Measurements from ENCODE around the gene SF3B1.

SF3B1 gene

GRCh38 chr2:197477797-197478196 lies 43.0 kb upstream of the SF3B1 start:
- no peak for DNase-seq
- no peak overlapping the region for H3K27ac ChIP-seq (ENCODE audit: low read length)
- no peak overlapping the region for H3K9ac ChIP-seq (ENCODE audit: low read length)
- TF ChIP-seq EZH2 (optimal IDR thresholded peaks at IDR 0.05; ENCODE audit: low read depth, low read length) (no peak), EZH2phosphoT487 (IDR thresholded peaks at IDR 0.05; ENCODE audit: low read length) (no peak), CTCF (IDR thresholded peaks at IDR 0.05; ENCODE audit: low read length) (no peak)
- peaks cover 25% of the 10 kb centered on the region for H3F3A ChIP-seq (ENCODE audit: insufficient read depth, low read length)
- peaks cover 33% of the 10 kb centered on the region for H3K4me1 ChIP-seq (ENCODE audit: low read length)
- H2AFZ ChIP-seq (ENCODE audit: low read length), result no peak overlapping the region
- H3K36me3 ChIP-seq (replicated peaks; ENCODE audit: insufficient read depth, low read length), result 0 out of 2 replicates have a peak, but pooled peaks cover 3% of the 10 kb centered on the region
- no peaks in the 10 kb centered on the region for H3K27me3 ChIP-seq (replicated peaks; ENCODE audit: insufficient read depth, low read length)
- no peaks in the 10 kb centered on the region for H3K9me3 ChIP-seq (replicated peaks; ENCODE audit: insufficient read depth, low read length)
- H3K4me3 ChIP-seq (ENCODE audit: low read length), result no peak overlapping the region
- no peak overlapping the region for H3K4me2 ChIP-seq (ENCODE audit: low read depth, low read length)
- no peaks in the 10 kb centered on the region for H4K20me1 ChIP-seq (ENCODE audit: insufficient read depth, low read length)
- H3K9me2 ChIP-seq (replicated peaks; ENCODE audit: insufficient read depth, low read length), result no peaks in the 10 kb centered on the region
- H3K79me2 ChIP-seq (ENCODE audit: low read length), result no peaks in the 10 kb centered on the region

DNA sequence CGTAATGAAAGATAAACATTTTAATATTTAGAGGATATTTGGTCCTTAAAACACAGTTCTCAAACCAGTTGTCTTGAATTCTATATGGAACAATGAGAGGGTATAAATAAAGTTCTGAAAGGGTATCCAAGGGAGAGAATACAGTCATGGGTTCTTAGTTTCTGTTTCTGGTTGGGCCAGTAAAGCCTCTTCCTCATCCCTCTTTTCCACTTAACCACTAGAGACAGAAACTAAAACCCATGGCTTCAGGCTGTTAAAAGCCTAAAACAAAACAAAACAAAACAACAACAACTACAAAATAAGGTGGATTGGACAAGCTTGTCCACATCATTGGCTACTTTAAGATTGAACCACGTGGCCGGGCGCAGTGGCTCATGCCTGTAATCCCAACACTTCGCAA lies 37.3 kb upstream of the SF3B1 start:
- H3K36me3 ChIP-seq (replicated peaks; ENCODE audit: insufficient read depth, low read length), result peaks cover 3% of the 10 kb centered on the region; the same call in 1 of the 2 replicates
- H3K79me2 ChIP-seq (ENCODE audit: low read length), result no peaks in the 10 kb centered on the region

GRCh38 chr2:197464175-197464574 lies 29.3 kb upstream of the SF3B1 start:
- Histone ChIP-seq H3K4me2 (ENCODE audit: low read depth, low read length) (no peak overlapping the region), H3K4me1 (ENCODE audit: low read length) (no peaks in the 10 kb centered on the region), H3K9ac (ENCODE audit: low read length) (no peak overlapping the region), H3K27ac (ENCODE audit: low read length) (no peak overlapping the region), H3K36me3 (replicated peaks; ENCODE audit: insufficient read depth, low read length) (peaks cover 3% of the 10 kb centered on the region; the same call in 1 of the 2 replicates), H3K27me3 (replicated peaks; ENCODE audit: insufficient read depth, low read length) (no peaks in the 10 kb centered on the region), H3K9me2 (replicated peaks; ENCODE audit: insufficient read depth, low read length) (no peaks in the 10 kb centered on the region), H3K4me3 (ENCODE audit: low read length) (no peak overlapping the region), H2AFZ (ENCODE audit: low read length) (no peak overlapping the region), H3K9me3 (replicated peaks; ENCODE audit: insufficient read depth, low read length) (no peaks in the 10 kb centered on the region), H4K20me1 (ENCODE audit: insufficient read depth, low read length) (no peaks in the 10 kb centered on the region), H3K79me2 (ENCODE audit: low read length) (peaks cover 22% of the 10 kb centered on the region), H3F3A (ENCODE audit: insufficient read depth, low read length) (no peaks in the 10 kb centered on the region)
- no peak for DNase-seq
- TF ChIP-seq EZH2 (optimal IDR thresholded peaks at IDR 0.05; ENCODE audit: low read depth, low read length) (no peak), CTCF (IDR thresholded peaks at IDR 0.05; ENCODE audit: low read length) (no peak), EZH2phosphoT487 (IDR thresholded peaks at IDR 0.05; ENCODE audit: low read length) (no peak)

More for the DNA sequence above, 37.3 kb upstream of the SF3B1 start:
- Histone ChIP-seq H3K27me3 (replicated peaks; ENCODE audit: insufficient read depth, low read length) (no peaks in the 10 kb centered on the region), H3F3A (ENCODE audit: insufficient read depth, low read length) (peaks cover under 1% of the 10 kb centered on the region; the same call in 1 of the 2 replicates), H3K9me3 (replicated peaks; ENCODE audit: insufficient read depth, low read length) (no peaks in the 10 kb centered on the region), H2AFZ (ENCODE audit: low read length) (no peak overlapping the region), H3K4me1 (ENCODE audit: low read length) (peaks cover 4% of the 10 kb centered on the region), H3K4me3 (ENCODE audit: low read length) (no peak overlapping the region), H4K20me1 (ENCODE audit: insufficient read depth, low read length) (no peaks in the 10 kb centered on the region), H3K9me2 (replicated peaks; ENCODE audit: insufficient read depth, low read length) (no peaks in the 10 kb centered on the region), H3K9ac (ENCODE audit: low read length) (no peak overlapping the region), H3K4me2 (ENCODE audit: low read depth, low read length) (no peak overlapping the region), H3K27ac (ENCODE audit: low read length) (no peak overlapping the region)
- TF ChIP-seq EZH2 (optimal IDR thresholded peaks at IDR 0.05; ENCODE audit: low read depth, low read length) (no peak), CTCF (IDR thresholded peaks at IDR 0.05; ENCODE audit: low read length) (no peak), EZH2phosphoT487 (IDR thresholded peaks at IDR 0.05; ENCODE audit: low read length) (no peak)
- no peak for DNase-seq

All from MM.1S (cell line).